PFSK-1 (cell line): ENCODE results near the gene AHNAK2.

ENCODE experiments used
- FOXP2 ChIP-seq: optimal IDR thresholded peaks from 2 replicates; pipeline ENCODE3; 2011; ENCODE audit warnings: borderline replicate concordance, control low read depth, inconsistent platforms; ENCODE audit not compliant: insufficient read depth; ENCODE audit errors: extremely low read length, extremely low read depth
- POLR2AphosphoS5 ChIP-seq: IDR thresholded peaks from 2 replicates; pipeline ENCODE4 v1.6.1; 2012; ENCODE audit warnings: low read depth, mild to moderate bottlenecking, control low read depth, low read length, moderate library complexity
- SIN3A ChIP-seq: IDR thresholded peaks from 2 replicates; pipeline ENCODE4 v1.6.1; 2012; ENCODE audit warnings: mild to moderate bottlenecking, low read length, moderate library complexity, borderline replicate concordance; ENCODE audit not compliant: insufficient read depth
- TAF1 ChIP-seq: IDR thresholded peaks from 2 replicates; pipeline ENCODE4 v1.6.1; 2012; ENCODE audit warnings: low read length, control low read depth, borderline replicate concordance; ENCODE audit not compliant: insufficient read depth
- TF ChIP-seq, protein P1 (sequence below), 2 experiments: IDR thresholded peaks; 2 replicates each; pipeline versions ENCODE4 v1.6.1 to v1.8.0; 2011 to 2012; ENCODE audit warnings: low read depth in 2 of 2, low read length in 2 of 2, control low read depth in 1 of 2, inconsistent platforms in 1 of 2, mild to moderate bottlenecking in 1 of 2, moderate library complexity in 1 of 2; ENCODE audit not compliant: insufficient read depth in 1 of 2

Gene AHNAK2

DNA sequence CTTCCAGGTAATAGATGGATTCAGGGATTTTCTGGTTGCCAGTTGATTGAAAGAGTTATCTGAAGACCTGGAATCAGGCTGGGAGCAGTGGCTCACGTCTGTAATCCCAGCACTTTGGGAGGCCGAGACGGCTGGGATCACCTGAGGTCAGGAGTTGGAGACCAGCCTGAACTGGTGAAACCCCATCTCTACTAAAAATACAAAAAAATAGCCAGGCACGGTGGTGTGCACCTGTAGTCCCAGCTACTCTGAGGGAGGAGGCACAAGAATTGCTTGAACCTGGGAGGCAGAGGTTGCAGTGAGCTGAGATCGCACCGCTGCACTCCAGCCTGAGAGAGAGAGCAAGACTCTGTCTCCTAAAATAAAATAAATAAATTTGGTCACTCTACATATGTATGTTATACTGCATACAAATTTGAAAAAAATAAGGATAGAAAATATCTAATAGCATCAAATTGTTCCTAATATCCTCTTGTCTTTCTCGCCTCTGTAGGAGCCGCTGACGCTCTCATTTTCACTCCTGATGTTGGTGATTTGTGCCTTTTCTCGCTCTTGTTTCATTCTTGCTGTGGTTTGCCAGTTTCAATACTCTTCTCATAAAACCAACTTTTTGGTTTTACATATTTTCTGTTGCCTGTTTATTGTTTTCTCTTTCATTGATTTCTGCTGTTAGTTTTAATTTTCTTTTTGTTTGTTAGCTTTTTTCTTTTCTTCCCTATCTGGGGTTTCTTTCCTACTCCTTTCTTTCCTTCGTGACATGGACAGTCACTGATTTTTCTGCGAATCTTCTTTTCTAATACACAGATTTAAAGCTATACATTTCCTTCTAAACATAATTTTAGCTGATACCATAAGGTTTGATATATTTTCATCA is 77.3 kb downstream of the AHNAK2 start:
- TF ChIP-seq POLR2AphosphoS5 (no peak), TAF1 (no peak), SIN3A (no peak)

DNA sequence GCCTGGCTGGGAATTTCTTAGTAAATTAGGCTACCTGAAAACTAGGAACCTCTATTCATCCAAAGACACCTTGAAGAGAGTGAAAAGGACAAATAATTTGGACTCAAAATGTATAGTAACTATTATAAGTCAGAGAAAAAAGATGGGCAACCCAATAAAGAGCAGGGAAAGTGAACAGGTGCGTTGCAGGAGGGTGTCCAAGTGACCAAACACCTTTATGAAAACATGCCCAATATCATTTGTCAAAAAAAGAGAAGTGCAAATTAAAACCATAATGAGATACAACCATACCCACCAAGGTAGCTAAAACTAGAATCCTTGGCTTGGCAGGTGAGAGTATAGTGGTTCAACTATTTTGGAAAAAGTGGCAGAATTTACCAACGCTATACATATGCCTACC is 78.4 kb downstream of the AHNAK2 start:
- TF ChIP-seq, protein P1, sequence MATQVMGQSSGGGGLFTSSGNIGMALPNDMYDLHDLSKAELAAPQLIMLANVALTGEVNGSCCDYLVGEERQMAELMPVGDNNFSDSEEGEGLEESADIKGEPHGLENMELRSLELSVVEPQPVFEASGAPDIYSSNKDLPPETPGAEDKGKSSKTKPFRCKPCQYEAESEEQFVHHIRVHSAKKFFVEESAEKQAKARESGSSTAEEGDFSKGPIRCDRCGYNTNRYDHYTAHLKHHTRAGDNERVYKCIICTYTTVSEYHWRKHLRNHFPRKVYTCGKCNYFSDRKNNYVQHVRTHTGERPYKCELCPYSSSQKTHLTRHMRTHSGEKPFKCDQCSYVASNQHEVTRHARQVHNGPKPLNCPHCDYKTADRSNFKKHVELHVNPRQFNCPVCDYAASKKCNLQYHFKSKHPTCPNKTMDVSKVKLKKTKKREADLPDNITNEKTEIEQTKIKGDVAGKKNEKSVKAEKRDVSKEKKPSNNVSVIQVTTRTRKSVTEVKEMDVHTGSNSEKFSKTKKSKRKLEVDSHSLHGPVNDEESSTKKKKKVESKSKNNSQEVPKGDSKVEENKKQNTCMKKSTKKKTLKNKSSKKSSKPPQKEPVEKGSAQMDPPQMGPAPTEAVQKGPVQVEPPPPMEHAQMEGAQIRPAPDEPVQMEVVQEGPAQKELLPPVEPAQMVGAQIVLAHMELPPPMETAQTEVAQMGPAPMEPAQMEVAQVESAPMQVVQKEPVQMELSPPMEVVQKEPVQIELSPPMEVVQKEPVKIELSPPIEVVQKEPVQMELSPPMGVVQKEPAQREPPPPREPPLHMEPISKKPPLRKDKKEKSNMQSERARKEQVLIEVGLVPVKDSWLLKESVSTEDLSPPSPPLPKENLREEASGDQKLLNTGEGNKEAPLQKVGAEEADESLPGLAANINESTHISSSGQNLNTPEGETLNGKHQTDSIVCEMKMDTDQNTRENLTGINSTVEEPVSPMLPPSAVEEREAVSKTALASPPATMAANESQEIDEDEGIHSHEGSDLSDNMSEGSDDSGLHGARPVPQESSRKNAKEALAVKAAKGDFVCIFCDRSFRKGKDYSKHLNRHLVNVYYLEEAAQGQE (IDR thresholded peaks at IDR 0.05; ENCODE audit: insufficient read depth in 1 of 2, low read depth in 2 of 2, low read length in 2 of 2): no peak
- TF ChIP-seq TAF1 (no peak), FOXP2 (no peak), POLR2AphosphoS5 (no peak)

DNA sequence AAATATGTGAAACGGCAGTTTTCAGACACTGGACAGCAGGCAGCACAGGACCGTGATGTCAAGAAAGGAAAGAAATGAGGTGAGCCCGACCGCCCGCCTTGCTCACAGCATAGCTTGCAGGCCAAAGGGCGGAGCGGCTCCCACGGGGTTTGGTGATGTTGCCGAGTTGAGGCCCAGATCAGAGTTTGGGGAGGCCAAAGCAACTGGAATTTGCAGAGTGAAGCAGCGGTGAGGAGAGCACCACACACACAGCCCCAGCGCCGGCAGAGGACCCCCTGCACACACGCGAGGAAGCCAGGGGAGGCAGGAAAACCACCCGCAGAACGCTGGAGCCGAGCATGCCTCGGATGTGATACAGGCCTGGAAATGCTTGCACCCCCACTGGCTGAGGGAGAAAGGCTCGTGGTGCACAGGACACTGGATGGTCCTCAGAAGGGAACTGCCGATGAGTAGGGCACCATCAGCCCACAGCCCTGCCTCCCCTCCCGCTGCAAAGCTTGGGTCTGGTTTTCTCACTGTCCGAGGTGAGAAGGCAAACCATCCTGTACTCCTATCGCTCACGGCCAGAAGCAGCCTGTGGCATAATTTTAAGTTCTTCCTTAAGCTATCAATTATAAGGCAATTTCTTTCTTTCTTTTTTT is 79.2 kb downstream of the AHNAK2 start:
- TF ChIP-seq SIN3A (no peak), FOXP2 (no peak), TAF1 (no peak), POLR2AphosphoS5 (no peak)
- TF ChIP-seq, protein P1 (IDR thresholded peaks at IDR 0.05; ENCODE audit: insufficient read depth in 1 of 2, low read depth in 2 of 2, low read length in 2 of 2): no peak

DNA sequence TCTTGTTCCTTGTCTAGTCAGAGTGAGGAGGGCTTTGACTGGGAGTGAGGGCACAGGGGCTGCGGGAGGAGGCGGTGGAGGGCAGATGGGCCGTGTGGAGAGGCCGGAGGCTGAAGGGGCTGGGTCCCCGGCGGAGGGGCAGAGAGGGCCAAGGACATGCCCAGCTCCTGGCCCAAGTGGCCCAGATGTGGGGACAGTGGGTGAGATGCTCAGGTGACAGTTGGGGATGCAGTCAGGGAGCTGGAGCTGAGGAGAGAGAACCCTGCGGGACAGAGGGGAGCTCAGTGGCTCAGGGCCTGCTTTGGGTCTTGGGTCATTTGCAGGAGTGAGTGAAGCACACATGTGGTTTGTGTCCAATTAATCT is 80.0 kb downstream of the AHNAK2 start:
- no peak for TF ChIP-seq TAF1
- TF ChIP-seq, protein P1 (IDR thresholded peaks at IDR 0.05; ENCODE audit: insufficient read depth in 1 of 2, low read depth in 2 of 2, low read length in 2 of 2): no peak
- TF ChIP-seq SIN3A: no peak
- no peak for TF ChIP-seq FOXP2
- TF ChIP-seq POLR2AphosphoS5: no peak

DNA sequence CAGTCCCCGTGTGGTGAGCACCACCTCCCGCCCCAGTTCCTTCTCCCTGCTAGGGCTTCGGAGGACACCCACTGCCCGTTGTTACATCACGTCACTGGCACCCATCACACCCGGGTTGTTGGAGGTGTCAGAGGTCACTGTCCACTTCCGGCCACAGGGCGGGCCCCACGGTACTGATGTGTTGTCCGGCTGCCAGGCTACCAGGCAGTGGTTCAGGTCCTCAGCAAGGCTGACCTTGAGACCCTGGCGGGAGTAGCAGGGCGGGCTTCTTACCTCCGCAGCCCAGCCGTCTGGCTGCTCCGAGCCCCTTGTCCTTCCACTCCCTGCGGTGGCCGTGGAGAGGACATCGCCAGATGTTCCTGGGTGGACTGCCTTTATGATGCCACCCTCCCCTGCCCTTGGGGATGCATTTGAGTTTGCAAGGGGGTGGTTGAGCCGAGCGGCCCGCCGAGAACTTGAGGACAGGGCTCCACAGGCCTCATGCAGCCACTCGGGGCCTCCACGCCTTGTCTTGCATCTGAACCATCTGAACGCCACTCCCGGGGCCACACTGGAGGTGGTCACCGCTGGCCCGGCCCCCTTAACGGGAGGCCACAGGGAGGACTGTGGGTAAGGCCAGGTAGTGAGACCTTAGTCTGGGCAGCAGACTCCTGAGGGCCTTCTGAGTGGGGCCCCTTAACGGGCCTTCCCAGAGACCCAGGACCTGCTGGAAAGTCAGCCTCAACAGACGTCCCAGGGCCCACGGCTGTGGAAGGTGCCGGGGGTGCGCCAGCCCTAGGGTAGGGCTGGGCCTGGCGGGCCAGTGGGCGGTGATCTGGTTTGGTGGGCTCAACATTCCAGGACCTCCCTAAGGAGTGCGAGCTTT is 80.6 kb downstream of the AHNAK2 start:
- no peak for TF ChIP-seq SIN3A
- TF ChIP-seq, protein P1 (IDR thresholded peaks at IDR 0.05; ENCODE audit: insufficient read depth in 1 of 2, low read depth in 2 of 2, low read length in 2 of 2): no peak
